OCI-LY3 (cell line): ENCODE measurements around the gene YLPM1.

ENCODE experiments used
- EZH2phosphoT487 ChIP-seq: fragments of 200-600 bp; shearing (Covaris generic); IDR thresholded peaks from 2 replicates; pipeline ENCODE4 v1.6.1; 2018; ENCODE audit warnings: antibody characterized with exemption, mixed run types, low read depth
- TF ChIP-seq, protein P1 (sequence below): fragments of 200-600, 300-600 bp; sonication (generic); IDR thresholded peaks from 2 replicates; pipeline ENCODE4 v1.5.1; 2014; ENCODE audit warnings: antibody characterized with exemption, low read length, low read depth

DNA sequence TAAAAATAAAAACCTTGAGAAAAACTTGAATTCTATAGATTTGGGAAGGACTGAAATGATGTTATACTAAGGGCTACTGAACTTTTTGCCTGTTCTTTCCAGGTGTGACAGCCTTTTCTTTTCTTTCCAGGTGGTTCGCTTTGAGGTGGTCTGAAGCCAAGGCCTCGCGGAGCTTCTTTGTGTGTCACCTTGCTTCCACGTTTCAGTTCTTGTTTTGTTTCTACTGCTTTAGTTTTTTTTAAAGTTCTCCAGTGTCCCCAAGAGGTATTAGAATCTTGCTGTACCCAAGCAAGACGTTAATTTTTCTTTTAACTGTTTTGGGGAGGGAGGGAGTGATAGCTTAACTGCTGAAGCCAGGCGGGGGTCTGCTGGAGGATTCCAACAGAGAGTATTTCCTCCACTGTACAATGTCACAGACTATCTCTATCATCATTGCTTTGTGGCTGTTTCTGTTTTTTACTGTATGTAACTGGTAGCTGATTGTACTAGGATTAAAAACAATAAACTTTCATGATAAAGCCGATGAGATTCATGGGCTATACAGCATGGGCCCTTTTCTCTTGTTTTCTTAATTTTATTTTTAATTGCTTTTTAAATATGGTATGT lies 72.6 kb downstream of the YLPM1 start:
- TF ChIP-seq, protein P1, sequence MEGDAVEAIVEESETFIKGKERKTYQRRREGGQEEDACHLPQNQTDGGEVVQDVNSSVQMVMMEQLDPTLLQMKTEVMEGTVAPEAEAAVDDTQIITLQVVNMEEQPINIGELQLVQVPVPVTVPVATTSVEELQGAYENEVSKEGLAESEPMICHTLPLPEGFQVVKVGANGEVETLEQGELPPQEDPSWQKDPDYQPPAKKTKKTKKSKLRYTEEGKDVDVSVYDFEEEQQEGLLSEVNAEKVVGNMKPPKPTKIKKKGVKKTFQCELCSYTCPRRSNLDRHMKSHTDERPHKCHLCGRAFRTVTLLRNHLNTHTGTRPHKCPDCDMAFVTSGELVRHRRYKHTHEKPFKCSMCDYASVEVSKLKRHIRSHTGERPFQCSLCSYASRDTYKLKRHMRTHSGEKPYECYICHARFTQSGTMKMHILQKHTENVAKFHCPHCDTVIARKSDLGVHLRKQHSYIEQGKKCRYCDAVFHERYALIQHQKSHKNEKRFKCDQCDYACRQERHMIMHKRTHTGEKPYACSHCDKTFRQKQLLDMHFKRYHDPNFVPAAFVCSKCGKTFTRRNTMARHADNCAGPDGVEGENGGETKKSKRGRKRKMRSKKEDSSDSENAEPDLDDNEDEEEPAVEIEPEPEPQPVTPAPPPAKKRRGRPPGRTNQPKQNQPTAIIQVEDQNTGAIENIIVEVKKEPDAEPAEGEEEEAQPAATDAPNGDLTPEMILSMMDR = peak; percentile 29; the same call in 1 of the 2 replicates
- no peak for TF ChIP-seq EZH2phosphoT487
